Fibroblast of the aortic adventitia (primary cell): ENCODE measurements around the gene CCDC187. TPM values are rescaled to one million over a fixed set of nuclear protein-coding genes. Genes with fewer than 3 reads are reported as not detected.
A peak's percentile ranks its signal among the peaks of the same experiment; 100 is the strongest.

ENCODE experiments used
- DNase-seq: peaks from one replicate; pipeline ENCODE4 v3.0.0-alpha.2; 2010; ENCODE audit warnings: low read depth
- H3K4me3 ChIP-seq: 2 replicates; pipeline ENCODE4 v1.5.1; 2011; ENCODE audit warnings: low read depth, mild to moderate bottlenecking, control low read depth, low read length, moderate library complexity
- CTCF ChIP-seq: IDR thresholded peaks from 2 replicates; pipeline ENCODE4 v1.5.1; 2011; ENCODE audit warnings: mild to moderate bottlenecking, low read length, control low read depth, inconsistent platforms; ENCODE audit not compliant: insufficient read depth
- total RNA-seq: library from RNA; depleted of rRNA; stranded (reverse); fragments of >200 nt; gene quantifications from 2 replicates; pipeline ENCODE4 v1.2.3, GENCODE V29; 2012; ENCODE audit warnings: low replicate concordance

Gene CCDC187
- total RNA-seq, 1 donor, result under 0.01 TPM

GRCh38 chr9:136255896-136256890, 47.7 kb downstream of the CCDC187 start:
- TF ChIP-seq CTCF, result no peak
- H3K4me3 ChIP-seq, result no peak overlapping the region
- DNase-seq, result no peak

GRCh38 chr9:136255166-136255538, 48.7 kb downstream of the CCDC187 start:
- no peak for TF ChIP-seq CTCF
- no peak overlapping the region for H3K4me3 ChIP-seq
- DNase-seq, result peak; percentile 54

- DNase-seq, result peak; percentile 35
- TF ChIP-seq CTCF, result peak; percentile 4
- H3K4me3 ChIP-seq, result no peak overlapping the region
Observed at GRCh38 chr9:136254381-136255165, 49.3 kb downstream of the CCDC187 start.

GRCh38 chr9:136253246-136254130, 50.4 kb downstream of the CCDC187 start:
- no peak overlapping the region for H3K4me3 ChIP-seq
- TF ChIP-seq CTCF, result no peak
- no peak for DNase-seq

GRCh38 chr9:136252846-136253245, 51.0 kb downstream of the CCDC187 start:
- DNase-seq, result no peak
- no peak overlapping the region for H3K4me3 ChIP-seq
- TF ChIP-seq CTCF, result no peak

GRCh38 chr9:136252281-136252680, 51.6 kb downstream of the CCDC187 start:
- no peak for TF ChIP-seq CTCF
- H3K4me3 ChIP-seq, result no peak overlapping the region
- DNase-seq, result no peak
